Stimulated activated CD8-positive, alpha-beta memory T cell treated with anti-CD3 and anti-CD28 coated beads, Interleukin-4, amount 100 ng/mL, for 4 hours (primary cell): ENCODE measurements around the gene RGS3.

Source experiments
- DNase-seq, 2 donors: peaks; one replicate each; pipeline ENCODE4 v3.0.0-alpha.2; 2020; ENCODE audit warnings: low read depth in 2 of 2, low spot score in 1 of 2

Gene RGS3

DNA sequence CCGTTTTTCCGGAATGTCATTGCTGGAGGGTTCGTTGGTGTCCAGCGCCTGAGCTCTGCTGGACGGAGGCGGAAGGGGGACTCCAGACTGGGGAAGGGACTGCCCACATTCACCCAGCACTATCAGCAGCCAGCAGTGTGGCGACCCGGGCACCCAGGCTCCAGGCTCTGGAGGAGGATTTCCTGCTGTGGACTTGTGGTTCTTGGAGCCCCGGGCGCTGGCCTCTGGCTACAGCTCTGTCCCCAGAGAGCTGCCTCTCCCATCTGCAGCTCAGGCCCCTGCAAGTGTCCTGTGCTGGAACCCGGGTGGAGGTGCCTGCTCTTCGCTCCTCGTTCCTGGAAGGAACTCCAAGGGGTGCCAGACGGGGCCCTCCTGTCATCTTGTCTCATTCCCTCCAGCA is 152.6 kb downstream of the RGS3 start:
- DNase-seq, result no peak

DNA sequence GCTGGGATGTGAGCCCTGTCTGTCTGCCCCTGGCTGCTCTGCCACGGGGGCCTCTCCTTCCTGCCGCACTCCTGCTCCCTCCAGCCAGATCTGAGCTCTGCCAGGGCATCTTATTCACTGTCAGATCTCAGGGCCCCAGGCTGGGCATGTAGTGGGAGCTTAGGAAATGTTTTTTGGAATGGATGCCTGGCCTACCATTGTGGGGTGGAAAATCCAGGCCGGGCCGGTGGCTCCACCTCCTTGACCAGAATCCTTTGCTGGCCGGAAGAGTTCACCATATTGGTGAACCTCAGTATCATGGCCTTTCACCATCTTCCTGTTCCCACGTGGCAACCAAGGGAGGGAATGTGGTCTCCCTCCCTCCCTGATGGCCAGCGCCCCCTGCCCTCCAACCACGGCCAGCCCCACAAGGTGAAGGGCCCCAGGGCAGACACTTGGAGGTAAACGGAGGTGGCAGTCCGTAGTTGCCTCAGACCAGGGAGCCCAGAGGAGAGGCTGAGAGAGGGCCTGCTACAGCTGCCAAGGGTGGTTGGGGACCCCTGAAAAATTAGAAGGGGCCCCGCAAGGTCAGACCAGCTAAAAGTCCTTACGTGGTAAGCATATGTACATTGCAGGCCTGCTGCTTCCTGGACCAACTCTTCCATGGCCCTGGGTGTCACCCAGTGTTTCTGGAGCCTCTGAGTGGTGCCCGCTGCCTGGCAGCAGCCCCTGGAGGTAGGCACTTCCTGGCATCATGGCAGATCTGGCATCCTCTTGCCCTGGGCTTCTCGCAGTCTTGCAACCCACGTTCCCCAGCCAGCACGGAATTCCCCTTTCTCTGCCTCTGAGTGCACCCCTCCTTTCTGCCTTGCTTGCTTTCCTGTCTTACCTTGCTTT is 153.3 kb downstream of the RGS3 start:
- DNase-seq, result no peak

DNA sequence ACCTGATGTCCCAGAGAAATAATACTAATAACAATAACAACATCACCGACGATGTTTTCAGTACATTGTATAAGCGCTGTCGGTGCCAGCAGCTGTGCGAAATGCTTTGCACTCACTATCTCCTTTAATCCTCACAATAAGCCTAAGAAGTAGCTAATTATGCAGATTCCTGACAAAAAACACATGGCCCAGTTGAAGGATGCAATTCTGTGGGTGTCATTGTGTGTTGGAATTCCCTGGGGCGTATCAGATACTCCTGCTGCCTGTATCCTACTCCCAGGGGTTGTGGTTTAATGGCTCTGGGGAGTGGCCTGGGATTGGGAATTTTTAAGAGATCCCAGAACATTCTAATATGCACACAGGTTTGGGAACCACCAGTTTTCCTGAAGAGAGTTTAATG is 154.0 kb downstream of the RGS3 start:
- DNase-seq, result no peak

DNA sequence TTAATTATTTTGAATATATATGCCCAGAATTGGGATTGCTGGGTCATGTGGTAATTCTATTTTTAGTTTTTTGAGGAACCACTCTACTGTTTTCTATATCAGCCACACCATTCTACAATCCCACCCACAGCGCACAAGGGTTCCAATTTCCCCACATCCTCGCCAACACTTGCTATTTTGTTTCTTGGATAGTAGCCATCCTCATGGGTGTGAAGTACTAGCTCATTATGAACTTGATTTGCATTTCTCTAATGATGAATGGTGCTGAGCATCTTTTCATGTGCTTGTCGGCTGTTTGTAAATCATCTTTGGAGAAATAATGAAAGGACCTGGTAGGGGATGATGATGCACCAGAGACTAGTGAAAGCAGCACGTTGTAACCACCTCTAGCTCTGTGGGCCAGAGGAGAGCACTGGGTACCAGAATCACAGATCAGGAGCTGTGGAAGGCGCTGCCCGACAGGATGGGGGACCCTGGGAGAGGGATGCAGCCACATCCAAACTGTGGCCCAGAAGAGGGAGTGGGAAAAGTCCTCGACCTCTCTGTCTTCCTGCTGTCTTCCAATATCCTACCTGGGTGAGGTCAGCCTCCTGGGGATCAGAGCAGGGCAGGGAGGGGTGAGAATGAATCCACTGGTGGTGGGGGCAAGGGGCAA is 155.4 kb downstream of the RGS3 start:
- DNase-seq, result no peak

DNA sequence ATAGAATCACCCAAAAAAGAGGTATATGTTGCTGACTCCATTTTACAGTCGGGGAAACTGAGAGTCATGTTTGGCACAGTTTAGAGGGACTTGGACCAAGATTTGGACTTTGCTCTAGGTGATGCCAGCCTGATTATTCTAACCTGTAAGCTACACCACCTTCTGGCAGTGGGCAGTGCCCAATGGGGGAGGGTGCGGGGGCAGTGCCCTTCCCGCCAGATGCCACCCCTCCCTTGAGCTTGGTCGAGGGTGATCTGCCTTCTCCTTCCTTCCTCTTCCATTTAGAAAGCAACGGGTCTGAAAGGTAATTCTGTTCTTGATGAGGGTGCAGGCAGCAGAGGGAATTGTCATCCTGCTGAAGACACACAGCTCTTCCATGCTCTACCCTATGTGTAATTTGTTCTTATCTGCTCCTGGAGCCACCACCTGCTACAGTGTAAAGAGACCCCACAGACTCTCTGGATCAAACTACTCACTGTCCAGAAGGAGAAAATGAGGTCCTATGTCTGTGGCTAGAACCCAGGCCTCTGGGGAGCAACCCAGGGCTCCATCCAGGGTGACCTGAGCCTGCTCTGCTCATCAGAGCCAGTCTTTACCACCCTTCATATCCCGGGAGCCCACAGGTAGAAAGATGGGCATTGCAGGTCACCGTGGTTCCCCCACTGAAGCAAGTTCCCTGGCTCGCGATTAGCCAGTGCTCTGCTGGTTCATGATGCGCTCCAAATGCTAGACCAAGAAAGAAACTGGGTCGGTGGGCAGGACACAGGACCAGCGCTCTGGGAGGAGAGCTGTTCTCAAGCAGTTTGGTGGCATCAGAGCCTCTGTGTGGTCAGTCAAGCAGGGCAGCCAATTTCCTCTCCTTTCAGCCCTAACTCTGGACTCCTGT is 156.2 kb downstream of the RGS3 start:
- DNase-seq, result no peak

DNA sequence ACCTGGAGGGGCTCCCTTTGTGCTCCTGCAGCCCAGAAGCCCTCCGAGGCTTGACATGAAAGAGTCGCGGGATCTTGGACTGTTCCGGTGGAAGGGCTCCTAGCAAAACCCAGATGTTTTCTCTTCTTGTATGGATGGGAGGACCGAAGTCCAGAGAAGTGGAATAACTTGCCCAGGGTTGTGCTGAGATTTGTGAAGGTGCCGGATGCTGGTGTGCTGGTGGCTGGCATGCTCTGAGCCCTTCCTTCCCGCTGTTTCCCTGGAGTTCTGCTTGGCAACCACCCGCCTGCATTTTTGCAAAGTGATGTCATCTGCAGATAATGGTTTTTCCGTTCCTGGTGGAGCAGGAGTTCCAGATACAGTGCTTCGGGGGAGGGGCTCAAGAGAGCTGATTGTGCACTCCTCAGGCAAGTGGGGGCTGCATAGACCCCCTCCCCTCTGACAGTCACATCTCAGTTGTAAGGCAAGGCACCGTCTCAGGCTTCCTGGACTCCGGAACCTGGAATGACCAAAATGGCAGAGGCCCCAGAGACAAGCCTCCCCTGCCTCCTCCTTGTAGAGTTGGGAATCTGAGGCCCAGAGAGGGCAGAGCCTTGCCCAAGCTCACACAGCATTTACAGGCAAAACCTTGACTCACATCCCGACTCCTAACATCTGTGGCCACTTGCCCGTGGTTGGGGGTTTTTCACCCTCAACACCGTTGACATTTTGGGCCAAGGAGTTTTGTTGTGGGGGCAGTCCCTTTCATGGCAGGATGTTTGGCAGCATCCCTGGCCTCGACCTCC is 157.0 kb downstream of the RGS3 start:
- DNase-seq, result no peak

DNA sequence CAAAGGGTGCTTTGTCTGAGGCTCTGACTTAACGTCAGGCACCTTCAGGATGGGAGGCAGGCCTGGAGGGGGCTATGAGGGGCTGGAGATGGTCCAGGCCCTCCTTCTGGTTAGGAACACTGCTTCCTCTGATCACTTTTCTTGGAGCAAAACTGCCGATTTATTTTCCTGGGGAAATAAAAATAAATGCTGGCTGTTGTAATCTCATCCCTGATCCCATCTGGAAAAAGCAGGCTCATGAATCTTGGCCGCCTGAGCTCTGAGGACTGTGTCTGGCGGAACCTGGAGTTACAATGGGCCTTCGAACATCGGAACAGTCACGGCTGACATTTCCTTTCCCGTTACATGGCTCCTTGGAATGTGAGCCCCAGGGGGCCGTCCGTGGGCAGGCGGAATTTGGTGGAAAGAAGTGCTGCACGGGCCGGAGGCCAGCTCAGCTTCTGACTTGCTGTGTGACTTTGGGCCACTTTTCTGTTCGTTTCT is 157.8 kb downstream of the RGS3 start:
- no peak for DNase-seq

DNA sequence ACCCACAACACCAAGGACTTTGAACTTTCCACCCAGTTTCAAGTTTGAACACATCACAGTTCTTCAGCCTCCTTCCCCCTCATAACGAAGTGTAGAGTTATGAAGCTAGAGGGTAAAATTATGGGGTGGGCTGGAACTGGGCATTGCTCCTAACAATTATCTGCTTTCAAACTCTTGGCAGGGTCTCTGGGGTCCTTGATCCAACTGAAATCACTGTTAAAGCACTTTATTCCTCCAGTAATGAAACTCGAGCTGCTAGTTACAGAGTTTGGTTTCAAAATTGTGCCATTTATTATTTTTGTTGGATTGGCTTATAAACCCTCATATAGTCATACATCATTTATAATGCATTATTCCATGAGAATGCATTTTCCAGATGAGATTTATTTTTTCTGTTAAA is 158.5 kb downstream of the RGS3 start:
- DNase-seq, result no peak

DNA sequence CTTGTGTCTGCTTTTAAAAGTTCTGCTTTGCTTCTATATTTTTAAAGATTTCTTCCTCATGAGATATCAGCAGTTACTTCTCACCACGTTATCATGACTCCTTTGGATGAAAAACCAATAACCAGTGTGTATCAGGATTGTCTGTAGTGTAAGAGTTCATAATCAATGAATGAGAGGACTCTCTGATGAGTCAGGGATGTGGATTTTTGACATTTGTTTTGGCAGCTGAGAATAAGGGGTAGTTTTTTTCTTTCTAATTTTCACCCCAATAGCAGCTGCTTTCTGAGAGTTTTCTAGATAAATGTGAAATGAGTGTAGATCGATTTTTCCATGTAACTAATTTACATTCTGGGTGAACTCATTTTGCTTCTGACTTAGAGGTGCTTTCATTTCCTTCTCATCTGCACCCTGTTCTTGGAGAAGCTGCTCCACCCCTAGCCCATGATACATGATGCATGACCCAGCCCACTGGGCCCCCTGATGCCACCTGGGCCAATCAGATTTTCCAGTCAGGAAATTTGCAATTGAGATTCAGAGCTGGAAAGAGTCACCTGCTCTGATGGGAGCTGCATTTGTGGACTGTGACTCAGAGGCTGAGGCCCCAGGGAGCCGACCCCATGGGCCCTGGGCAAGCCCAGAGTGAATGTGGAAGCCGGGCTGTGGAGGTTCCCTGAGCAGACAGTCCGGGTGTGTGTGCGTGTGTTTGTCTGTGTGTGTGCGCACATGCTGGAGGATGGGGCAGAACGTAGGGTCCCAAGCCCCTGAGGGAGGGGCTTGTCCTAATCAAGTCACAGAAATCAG is 159.3 kb downstream of the RGS3 start:
- DNase-seq, result no peak

DNA sequence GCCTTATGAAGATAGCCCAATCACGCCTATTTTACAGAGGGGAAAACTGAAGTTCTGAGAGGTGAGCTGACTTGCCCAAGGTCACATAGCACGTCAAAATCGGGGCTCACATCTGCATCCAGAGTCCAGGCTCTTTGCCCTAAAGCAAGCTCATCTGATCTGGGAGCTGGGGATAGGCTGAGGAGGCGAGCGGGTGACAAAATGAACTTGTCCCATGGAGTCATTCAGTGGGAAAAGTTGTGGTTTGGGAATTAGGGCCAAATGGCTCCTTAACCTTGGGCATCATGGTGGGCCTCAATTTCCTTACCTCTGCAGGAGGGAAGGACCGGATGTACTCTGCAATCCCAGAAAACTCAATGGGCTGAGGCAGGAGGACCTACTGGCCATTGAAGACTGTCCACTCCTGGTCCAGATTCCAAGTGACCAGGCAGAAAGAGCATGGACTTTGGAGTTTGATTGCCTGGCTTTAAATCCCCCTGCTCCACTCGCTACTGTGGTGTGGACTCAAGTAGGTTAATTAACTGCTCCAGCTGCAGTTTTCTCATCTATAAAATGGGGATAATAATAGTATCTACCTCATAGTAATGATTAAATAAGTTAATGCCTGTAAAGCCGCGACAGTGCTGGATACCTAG is 160.4 kb downstream of the RGS3 start:
- no peak for DNase-seq

DNA sequence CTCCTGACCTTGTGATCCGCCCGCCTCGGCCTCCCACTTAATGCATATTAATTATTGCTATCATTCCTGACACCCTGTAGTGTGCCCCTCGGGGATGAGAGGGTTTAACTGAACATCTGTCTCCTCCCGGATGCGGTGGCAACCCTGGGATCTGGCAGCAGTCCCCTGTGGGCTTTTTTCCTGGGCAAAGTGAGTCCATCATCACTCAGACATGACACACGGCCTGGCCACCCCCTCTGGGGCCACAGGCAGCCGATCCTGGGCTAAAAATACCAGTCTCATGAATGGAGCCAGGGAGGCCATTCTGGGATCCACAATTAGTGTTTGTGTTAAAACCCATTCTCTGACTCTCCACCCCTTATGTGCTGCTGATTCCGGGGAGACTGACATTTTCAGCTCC is 161.2 kb downstream of the RGS3 start:
- DNase-seq, result no peak

DNA sequence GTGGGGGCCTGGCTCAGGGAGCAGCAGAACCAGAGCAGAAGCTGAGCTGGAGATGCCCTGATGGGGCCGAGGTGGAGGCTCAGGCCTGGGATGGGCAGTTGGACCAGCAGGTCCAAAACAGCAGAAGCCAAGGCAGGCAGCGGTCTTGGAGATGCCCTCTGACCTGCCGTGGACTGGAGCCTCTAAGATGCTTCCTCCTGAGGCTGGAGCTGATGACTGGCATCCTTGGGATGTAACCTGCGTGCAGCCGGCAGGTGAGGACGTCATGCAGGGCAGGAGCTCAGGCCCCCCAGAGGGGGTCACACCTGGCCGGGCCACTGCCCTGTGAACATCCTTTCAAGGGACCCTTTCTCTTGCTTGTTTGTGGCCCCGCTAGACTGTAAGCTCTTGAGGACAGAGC is 162.0 kb downstream of the RGS3 start:
- DNase-seq, result no peak

DNA sequence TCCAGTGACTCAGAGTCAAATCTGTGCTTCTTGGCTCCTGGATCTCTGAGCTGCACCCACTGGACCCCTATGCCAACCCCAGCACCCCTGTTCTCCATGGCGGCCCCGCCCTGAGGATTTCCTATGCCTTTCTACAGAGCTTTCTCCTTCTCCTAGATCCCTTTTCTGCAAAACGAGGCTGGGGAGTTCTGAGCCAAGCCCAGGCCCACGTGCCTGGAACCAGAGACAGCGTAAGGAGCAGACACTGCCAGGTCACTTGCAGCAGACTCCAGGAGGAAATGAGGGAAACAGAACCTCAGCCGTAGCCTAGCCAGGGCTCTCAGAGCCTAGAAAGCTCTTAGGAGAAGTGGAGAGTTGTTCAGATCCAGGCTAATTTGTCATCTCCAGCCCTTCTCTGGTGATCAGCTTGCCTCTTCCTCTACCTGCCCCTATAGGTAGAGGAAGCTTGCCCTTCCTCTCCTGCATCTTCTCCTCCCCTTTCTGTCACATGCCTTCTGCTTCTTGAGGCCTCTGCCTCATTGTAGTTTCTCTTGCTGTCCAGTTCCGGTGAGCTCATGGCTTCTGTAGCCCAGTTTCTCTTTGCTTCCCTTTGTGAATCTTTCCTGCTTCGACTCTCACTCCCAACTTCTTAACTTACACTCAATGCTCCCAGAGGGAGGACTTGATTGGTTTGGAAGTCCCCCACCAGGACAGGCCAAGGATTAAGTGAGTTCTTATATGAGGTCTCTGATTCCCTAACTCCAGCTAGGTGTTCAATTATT is 163.4 kb downstream of the RGS3 start:
- no peak for DNase-seq

DNA sequence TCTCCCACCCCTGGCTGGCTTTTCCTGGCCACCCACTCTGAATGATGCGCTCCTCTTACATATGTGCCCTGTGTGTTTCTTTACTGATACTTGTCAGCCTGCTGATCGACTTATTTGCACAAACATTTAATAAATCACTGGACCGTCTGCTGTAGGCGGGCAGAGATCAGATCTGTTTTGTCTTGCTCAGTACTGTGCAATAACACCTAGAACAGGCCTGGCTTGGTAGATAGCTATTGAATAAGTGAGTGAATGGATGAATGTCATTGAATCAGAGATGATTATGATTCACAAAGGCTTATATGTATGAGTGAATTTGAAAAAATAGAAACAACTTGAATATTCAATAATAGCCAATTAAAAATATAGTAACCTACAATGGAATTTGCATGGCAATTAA is 165.1 kb downstream of the RGS3 start:
- no peak for DNase-seq

DNA sequence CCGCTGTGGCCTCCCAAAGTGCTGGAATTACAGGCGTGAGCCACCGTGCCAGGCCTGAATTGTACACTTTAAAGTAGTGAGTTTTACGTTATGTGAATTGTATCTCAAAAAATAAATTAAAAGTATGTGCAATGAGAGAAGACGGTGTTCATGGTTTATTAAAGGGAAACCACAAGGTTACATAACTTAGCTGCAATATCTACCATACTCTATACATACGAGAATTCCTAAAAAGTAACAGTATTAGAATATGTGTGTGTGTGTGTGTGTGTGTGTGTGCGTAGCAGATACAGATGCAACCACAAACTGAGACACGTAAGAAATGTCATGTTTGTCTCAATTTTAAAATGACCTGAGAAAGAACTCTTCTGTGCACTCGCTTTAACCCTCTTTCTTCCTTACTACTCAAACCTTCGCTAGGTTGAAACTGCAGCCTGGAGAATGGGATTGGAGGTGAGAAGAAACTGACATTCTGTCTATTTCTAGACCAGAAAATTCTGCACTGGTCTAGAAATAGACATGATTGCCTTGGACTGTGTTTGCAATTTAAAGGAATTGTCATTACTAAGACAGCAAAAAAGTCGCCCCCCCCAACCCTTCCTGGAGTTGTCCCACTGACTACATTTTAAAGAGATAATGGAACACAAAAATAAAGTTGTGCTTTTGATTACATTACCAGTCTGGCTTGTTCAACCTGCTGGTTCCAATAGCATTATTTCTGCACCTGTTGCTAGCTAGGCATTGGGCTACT is 167.0 kb downstream of the RGS3 start:
- no peak for DNase-seq

DNA sequence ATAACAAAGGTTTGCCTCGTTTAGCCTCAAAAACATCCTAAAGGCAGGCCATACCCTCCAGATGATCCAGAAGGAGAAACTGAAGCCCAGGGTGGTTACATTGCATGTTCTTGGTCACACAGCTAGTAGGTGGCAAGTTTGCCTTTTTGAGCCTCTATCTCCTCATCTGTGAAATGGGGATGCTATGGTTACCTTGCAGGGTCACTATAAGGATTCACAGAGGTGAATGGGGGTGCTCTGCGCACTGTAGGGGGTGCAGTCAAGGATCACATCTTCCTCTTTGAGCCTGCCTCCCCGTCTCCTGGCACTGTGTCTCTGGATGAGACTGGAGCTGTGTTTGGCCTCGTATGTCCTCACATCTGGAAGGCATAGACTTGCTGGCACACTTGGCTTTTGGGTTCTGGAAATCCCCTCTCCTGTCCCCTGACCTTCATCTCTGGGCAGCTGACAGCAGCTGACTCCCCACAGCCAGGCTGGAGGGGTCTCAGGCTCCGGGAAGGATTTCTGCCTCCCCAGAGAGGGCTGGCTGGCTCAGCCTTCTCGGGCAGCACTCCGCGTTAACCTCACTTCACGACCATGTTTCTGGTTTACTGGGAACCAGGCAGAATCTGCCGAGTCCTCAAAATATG is 167.7 kb downstream of the RGS3 start:
- DNase-seq, result no peak

DNA sequence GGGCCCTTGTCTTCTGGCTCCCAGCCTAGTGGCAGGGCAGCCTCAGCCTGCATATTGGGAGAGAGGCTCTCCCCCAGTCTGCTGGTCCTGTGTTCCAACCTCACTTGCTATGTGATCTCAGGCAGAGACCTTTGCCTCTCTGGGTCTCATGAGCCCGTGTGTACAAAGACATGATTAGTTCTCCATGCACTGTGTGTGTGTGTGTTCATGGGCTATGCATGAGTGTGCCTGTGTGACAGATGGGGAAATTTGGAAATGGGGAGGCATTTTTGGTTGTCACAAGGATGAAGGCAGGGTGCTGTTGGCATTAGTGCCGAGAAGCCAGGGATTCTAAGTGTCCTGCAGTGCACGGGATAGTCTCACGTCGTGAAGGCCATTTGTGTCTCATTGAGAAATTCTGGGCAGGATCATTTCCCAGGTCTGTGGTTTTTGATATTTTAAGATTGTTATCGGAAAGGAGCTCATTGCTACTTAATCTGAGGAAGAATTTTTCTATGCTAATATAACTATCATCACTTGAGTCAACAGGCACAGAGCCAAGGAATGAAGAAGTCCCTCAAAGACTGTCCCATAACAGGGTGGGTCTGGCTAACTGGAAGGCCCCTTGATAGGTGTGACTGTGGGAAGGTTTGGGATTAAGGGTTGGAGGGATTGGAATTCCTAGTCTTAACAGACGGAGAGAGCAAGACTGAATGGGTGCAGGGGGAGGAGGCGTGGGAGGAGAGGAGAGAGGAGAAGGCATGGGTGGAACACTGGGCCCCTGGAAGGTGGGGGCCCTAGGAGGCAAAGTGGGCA is 168.5 kb downstream of the RGS3 start:
- DNase-seq, result no peak
